GM18867 (cell line): ENCODE data around the gene BORCS6.
"Not testable (repeated sequence)": the region's sequence is repeated elsewhere in the genome, so short reads cannot be mapped to it uniquely, and the experiment has no call there.

ENCODE experiments used
- ATAC-seq: cut with Tn5 transposase; IDR thresholded peaks from one replicate; pipeline ENCODE4 v1.9.1; 2021; ENCODE audit warnings: mild to moderate bottlenecking, moderate library complexity; ENCODE audit not compliant: unreplicated experiment

The BORCS6 gene

DNA sequence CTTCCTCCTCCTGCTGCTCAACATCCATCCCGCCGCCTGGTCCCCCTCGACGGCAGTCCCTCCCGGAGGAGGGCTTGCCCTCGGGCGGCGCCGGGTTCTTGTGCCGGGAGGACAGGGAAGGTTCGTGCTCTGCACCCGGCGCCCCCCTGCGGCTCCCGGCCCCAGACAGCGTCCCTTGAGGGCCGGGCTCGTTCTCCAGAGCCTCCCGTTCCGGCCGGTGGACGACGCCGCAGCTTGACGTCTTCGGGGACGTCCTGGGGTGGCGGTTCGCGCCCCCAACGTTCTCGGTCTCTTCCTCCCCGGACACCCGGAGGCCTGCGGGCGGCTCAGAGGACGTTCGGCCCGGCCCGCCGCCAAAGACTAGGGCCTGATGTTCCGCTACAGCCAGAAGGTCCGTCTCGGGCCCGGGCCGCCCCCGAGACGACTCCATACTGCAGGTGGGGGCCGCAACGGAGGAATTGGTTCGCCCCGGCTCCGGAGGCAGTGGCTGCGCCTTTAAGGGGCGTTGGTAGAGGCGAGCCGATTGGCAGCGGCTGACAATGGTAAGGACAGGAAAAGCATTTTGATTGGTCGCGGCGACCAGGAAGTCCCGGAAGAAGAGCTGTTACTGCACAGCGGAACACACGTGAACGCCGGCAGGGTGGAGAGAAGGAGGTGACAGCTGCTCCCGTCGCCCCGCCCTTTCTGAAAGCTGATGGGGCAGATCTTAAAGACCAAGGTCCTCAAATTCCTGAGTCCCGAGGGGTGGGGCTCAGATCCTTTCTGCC, at the start of gene BORCS6:
BORCS6 (minus strand) TSS at position 470 of the 767 bp plus-strand sequence; CDS start at position 430, 40 bp downstream.
- ATAC-seq: peak; percentile 49

- no peak for ATAC-seq
These were observed 47.9 kb upstream of the BORCS6 start for GRCh38 chr17:8237886-8238285.

DNA sequence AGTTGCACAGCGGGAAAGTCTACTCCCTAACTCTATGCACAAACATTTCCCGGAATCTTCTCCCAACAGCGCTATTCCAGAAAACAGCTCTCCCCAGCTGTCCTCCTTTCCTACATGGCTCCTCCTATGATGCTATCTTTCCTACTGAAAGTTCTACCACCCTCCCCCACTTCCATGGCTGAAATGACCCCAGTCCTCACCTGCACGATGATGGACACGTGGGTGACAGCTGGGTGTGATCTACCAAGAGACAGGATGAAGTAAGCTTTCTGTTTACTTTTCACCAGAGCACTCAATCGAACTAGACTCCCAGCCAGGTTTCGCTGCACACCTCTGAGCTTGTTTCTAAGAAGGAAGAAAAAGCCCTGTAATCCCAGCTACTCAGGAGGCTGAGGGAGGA, 47.2 kb upstream of the BORCS6 start:
- no peak for ATAC-seq

DNA sequence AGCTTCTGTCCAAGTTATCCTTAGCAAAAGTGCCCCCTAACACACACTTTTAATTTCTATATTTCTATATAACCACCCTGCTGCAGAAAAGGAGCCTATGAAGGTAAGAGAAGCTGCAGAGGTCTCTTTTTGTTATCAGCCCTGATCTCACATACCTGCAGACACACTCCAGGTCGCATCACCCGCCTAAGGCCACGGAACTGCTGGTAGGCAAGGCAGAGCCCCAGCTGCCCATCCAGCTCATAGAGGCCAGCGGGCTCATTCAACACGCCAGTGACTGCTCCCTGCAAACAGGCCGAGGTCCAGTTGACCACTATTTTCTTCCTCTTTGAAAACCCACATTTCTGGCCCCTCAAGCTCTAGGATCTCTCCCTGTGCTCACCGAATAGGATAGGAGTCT, 45.7 kb upstream of the BORCS6 start:
- ATAC-seq: no peak

DNA sequence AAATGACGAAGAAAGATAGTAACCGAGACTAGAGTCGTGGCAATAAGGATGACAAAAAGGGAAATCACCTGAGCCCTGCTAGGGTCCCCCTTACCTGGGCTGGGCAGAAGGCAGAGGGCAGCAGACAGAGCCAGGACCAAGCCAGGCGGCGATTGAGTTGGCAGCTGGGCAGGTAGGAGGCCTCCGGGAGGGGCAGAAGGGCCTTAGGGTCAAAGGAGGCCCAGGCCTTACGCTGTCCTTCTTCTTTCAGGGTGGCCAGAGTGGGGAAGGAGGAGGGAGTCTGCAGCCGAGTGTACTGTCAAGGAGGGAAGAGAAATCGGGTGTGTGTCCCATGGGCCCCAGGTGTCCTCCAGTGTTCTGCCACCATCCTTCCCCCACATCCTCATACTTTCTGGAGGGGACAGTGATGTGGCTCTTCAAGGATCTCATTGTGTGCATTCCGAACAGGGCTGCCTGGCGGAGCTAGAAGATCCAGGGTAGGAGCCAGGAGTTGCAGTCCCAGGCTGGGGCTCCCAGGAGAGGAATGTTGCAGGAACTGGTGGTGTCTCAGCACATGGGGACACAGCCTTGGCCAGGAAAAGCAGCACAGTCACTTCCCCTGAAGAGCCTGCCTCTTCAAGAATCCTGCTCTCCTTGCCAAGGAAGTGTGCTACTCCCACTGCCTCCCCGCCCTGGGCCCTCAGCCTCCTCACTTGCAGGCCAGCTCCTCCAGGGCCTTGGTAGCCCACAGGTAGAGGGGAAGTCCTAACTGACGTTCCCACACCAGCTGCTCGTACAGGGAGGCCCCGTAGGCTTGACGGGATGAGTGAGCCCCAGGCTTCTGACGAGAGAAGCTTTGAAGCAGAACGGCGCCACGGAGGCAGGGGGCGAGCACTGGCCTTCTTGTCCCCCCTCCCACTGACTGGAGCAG, 44.6 kb upstream of the BORCS6 start:
- ATAC-seq: no peak

DNA sequence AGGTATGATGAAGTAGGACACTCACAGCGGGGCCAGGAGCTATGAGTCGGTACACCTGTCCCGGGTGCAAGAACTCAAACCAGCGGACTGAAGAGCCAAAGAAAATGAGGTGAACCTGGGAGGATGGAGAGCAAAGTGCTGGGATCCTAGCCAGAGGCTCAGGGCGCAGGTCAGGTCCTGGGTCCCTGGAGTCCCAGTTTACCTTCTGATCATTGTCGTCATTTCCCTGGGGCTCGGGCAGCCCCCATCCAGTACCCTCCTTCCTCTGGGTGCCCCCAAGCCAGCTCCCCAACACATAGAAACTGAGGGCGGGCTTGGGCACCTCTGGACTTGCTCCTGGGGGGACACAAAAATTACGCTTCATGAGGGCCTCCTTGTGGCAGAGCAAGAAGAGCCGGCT, 41.7 kb upstream of the BORCS6 start:
- ATAC-seq: no peak

GRCh38 chr17:8227238-8227581, 37.2 kb upstream of the BORCS6 start:
- ATAC-seq: no peak

GRCh38 chr17:8226536-8227237, 36.7 kb upstream of the BORCS6 start:
- no peak for ATAC-seq

DNA sequence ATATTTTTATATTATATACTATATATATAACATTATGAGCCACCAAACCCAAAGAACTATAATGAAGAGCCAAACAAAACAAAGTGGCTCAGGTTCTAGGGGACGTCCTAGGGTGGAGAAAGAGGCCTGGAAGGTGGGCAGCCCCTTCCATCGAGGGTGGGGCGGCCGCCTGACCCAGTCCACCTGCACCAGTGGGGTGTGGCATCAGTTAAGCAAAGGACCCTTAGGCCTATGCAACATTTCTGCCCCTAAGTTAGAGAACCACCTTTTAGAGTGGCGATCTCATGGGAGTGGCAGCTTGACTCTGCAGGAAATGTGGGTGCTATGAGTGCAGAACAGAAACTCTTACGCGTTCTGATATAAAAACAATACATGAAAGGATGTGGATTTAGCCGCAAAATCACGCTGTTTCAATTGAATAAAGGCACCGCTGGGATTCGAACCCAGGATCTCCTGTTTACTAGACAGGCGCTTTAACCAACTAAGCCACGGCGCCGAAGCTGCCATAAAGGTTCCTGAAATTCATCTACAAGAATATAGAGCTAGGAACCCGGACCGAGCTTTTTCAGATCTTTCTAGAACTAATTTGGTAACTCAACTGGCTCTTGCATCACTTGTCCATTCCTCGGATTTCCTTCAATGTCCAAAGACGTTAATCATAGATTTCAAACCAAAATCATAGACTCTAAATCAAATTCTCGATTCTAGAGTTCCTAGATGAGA, 36.0 kb upstream of the BORCS6 start:
- ATAC-seq: no peak

DNA sequence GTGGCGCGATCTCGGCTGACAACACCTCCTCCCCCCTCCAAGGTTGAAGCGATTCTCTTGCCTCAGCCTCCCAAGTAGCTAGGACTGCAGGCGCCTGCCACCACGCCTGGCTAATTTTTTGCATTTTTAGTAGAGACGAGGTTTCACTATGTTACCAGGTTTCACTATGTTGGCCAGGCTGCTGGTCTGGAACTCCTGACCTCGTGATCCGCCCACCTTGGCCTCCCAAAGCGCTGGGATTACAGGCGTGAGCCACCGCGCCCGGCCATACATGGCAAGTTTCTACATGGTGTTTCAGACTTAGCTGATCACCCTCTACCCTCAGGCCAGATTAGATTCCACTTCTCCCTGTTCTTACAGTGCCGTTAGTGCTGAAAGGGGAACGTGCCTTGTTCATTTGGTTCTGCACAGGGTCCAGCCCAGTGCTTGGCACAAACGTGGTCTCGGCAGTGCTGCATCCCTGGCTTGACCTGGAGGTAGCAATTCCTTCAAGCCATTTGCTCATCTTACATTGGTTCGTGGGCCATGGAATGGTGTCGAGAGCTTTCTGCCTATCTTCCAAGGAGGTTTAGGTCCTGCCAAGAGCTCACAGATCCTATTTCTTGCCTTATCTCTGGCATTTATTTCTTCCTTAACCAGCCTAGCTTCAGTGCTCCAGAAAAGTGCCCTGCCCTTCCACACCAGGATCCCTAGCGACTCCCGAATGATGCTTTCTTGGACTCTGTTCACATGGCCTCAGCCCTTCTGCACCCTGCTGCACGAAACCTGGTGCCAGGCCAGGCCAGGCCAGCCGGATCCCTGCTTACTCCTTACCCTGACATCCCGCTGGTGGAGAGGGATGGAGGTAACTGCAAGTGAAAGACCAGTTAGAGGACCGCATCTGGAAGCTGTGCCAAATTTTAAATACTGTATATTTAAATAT, 35.2 kb upstream of the BORCS6 start:
- ATAC-seq: no peak

DNA sequence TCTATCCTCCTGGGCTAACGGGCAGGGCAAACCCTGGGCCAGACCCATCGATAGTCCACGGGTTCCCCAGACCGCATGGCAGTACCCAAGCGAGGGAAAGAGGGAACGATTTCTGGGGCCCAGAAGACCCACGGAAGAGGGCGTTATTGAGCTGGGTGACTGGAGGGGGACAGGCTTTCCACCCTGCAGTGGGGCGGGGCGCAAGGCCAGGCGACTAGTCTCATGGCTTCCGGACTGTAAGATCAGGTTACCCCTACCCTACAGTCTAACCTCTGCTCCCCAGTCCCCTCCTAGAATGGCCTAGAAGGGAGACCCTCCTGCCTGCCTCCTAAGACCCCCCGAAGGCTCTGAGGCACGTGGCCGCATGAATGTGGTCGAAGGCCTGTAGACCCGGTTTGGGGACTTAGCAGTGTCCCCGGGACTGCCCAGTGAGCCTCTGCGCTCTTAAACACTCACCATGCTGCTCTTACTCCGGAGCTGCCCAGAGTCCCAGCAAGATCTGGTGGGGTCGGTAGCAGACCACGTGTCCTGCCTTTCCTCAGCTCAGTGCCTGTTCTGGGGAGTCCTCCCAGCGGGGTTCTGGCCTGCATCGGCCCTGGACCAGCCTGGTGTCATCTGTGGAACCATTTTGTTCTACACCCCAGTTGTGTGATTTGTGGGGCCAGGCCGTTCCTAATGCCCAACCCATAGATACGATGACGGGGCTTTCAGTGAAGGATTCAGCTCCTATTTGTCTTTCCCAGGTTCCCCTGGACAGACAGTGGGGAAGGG, 33.6 kb upstream of the BORCS6 start:
- peak; percentile 8 for ATAC-seq

GRCh38 chr17:8222630-8223355, 32.8 kb upstream of the BORCS6 start:
- peak; percentile 34 for ATAC-seq

- peak; percentile 25 for ATAC-seq
These were observed 32.3 kb upstream of the BORCS6 start for GRCh38 chr17:8222380-8222629.

GRCh38 chr17:8221663-8222379, 31.8 kb upstream of the BORCS6 start:
- ATAC-seq: peak; percentile 39

DNA sequence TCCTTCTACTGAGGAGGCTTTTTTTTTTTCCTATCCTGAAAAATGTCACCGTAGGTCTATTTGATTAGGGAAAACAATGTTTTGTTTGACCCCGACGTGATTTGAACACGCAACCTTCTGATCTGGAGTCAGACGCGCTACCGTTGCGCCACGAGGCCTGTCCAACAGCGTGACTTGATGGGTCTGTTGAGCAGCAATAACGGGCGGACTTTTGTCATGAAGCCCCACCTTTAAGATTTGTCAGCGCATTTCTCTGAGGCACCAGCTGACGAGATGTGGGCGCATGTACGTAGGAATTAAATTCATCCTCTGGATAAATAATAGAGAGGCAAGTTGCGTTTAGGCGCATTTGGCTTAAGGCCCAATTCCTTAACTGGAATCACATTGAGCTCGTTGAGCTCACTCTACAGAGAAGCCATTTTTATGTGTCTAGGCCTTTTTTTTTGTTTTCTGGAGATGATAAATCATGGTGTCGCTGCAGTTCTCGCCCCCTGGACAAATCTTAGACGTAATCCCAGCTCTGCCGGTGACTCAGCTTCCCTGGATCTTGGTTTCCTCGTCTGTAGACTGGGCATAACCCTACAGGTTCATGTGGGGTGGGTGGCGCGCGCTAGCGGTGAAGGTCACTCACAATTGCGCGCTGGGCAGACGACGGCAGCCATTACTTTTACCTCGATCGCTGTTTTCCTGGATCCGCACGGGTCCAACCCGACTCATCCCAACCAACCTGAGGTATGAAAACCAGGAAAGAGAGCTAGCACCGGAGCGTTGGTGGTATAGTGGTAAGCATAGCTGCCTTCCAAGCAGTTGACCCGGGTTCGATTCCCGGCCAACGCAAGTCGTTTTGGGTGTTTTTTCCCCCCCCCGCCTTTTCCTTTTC, 31.0 kb upstream of the BORCS6 start:
- ATAC-seq: no peak

GRCh38 chr17:8214000-8214399, 24.0 kb upstream of the BORCS6 start:
- ATAC-seq: not testable (repeated sequence)
